H9 (cell line): Measurements from ENCODE around the gene THSD7A. TPM values are rescaled to one million over a fixed set of nuclear protein-coding genes. Genes with fewer than 3 reads are reported as not detected.

Experiments
- DNase-seq: peaks from one replicate; pipeline ENCODE4 v3.0.0-alpha.2; 2017
- H2AFZ ChIP-seq: one replicate; pipeline ENCODE4 v1.6.1; 2013; ENCODE audit warnings: mild to moderate bottlenecking, low read length, control low read depth, moderate library complexity
- H2AK5ac ChIP-seq: 2 replicates; pipeline ENCODE4 v1.6.1; 2013; ENCODE audit warnings: low read length, control low read depth, mixed read lengths; ENCODE audit not compliant: insufficient read length
- H2BK120ac ChIP-seq: one replicate; pipeline ENCODE4 v1.6.1; 2013; ENCODE audit warnings: low read depth, mild to moderate bottlenecking, low read length, control low read depth, inconsistent platforms; ENCODE audit not compliant: poor library complexity, severe bottlenecking
- H2BK12ac ChIP-seq: 2 replicates; pipeline ENCODE4 v1.6.1; 2013; ENCODE audit warnings: low read length, control low read depth, mixed read lengths, low read depth; ENCODE audit not compliant: insufficient read length
- H2BK15ac ChIP-seq: 2 replicates; pipeline ENCODE4 v1.6.1; 2013; ENCODE audit warnings: low read depth, low read length, control low read depth
- H2BK20ac ChIP-seq: one replicate; pipeline ENCODE4 v1.6.1; 2013; ENCODE audit warnings: low read depth, mild to moderate bottlenecking, low read length, control low read depth, inconsistent platforms; ENCODE audit not compliant: poor library complexity, severe bottlenecking
- H2BK5ac ChIP-seq: 2 replicates; pipeline ENCODE4 v1.6.1; 2013; ENCODE audit warnings: low read length, control low read depth, mixed read lengths; ENCODE audit not compliant: insufficient read length
- H3K14ac ChIP-seq: 2 replicates; pipeline ENCODE4 v1.6.1; 2013; ENCODE audit warnings: low read length, control low read depth; ENCODE audit not compliant: insufficient read depth
- H3K18ac ChIP-seq: 2 replicates; pipeline ENCODE4 v1.6.1; 2013; ENCODE audit warnings: low read depth, mild to moderate bottlenecking, mixed read lengths, low read length, control low read depth; ENCODE audit not compliant: insufficient read length
- H3K23ac ChIP-seq: 2 replicates; pipeline ENCODE4 v1.6.1; 2013; ENCODE audit warnings: low read length, control low read depth, mixed read lengths, low read depth; ENCODE audit not compliant: insufficient read length
- H3K23me2 ChIP-seq: 2 replicates; pipeline ENCODE4 v1.6.1; 2013; ENCODE audit warnings: low read depth, mild to moderate bottlenecking, mixed read lengths, low read length, control low read depth; ENCODE audit not compliant: insufficient read length, poor library complexity, severe bottlenecking
- H3K27ac ChIP-seq: 2 replicates; pipeline ENCODE4 v1.5.1; 2013; ENCODE audit warnings: low read length, control low read depth, mixed read lengths, low read depth; ENCODE audit not compliant: insufficient read length
- H3K27me3 ChIP-seq: 2 replicates; pipeline ENCODE4 v1.6.1; 2013; ENCODE audit warnings: low read length, control low read depth, inconsistent platforms; ENCODE audit not compliant: insufficient read depth
- H3K4ac ChIP-seq: 2 replicates; pipeline ENCODE4 v1.6.1; 2013; ENCODE audit warnings: low read depth, mild to moderate bottlenecking, control low read depth, inconsistent platforms, low read length, moderate library complexity
- H3K4me1 ChIP-seq: 2 replicates; pipeline ENCODE4 v1.6.1; 2013; ENCODE audit warnings: low read length, control low read depth, inconsistent platforms; ENCODE audit not compliant: insufficient read depth
- H3K4me2 ChIP-seq: 2 replicates; pipeline ENCODE4 v1.6.1; 2013; ENCODE audit warnings: low read length, control low read depth, mixed read lengths; ENCODE audit not compliant: insufficient read length, insufficient read depth
- H3K56ac ChIP-seq: 2 replicates; pipeline ENCODE4 v1.6.1; 2013; ENCODE audit warnings: low read depth, mild to moderate bottlenecking, mixed read lengths, low read length, control low read depth; ENCODE audit not compliant: insufficient read length
- H3K79me1 ChIP-seq: 2 replicates; pipeline ENCODE4 v1.6.1; 2013; ENCODE audit warnings: low read depth, mild to moderate bottlenecking, moderate library complexity, low read length, control low read depth, inconsistent platforms; ENCODE audit not compliant: insufficient read depth, poor library complexity, severe bottlenecking
- H3K79me2 ChIP-seq: 2 replicates; pipeline ENCODE4 v1.6.1; 2013; ENCODE audit warnings: low read length, control low read depth, inconsistent platforms; ENCODE audit not compliant: insufficient read depth
- H3K9ac ChIP-seq: 2 replicates; pipeline ENCODE4 v1.6.1; 2013; ENCODE audit warnings: low read length, control low read depth, mixed read lengths; ENCODE audit not compliant: insufficient read length; ENCODE audit errors: extremely low read depth
- H3K9me3 ChIP-seq: one replicate; pipeline ENCODE4 v1.6.1; 2013; ENCODE audit warnings: low read depth, low read length, inconsistent platforms; ENCODE audit not compliant: control insufficient read depth
- H3T11ph ChIP-seq: one replicate; pipeline ENCODE4 v1.6.1; 2013; ENCODE audit warnings: mild to moderate bottlenecking, low read length, control low read depth, inconsistent platforms
- H4K20me1 ChIP-seq: one replicate; pipeline ENCODE4 v1.6.1; 2013; ENCODE audit not compliant: control insufficient read depth, insufficient read length, insufficient read depth
- H4K5ac ChIP-seq: 2 replicates; pipeline ENCODE4 v1.6.1; 2013; ENCODE audit warnings: low read depth, mild to moderate bottlenecking, mixed read lengths, low read length, control low read depth; ENCODE audit not compliant: insufficient read length
- H4K8ac ChIP-seq: replicated peaks from 2 replicates; pipeline ENCODE4 v1.6.1; 2013; ENCODE audit warnings: low read length, control low read depth, mixed read lengths, low read depth; ENCODE audit not compliant: insufficient read length
- H4K91ac ChIP-seq: 2 replicates; pipeline ENCODE4 v1.6.1; 2013; ENCODE audit warnings: low read depth, mild to moderate bottlenecking, moderate library complexity, mixed read lengths, low read length, control low read depth; ENCODE audit not compliant: insufficient read length
- H3K27ac Mint-ChIP-seq, 3 experiments: 2 replicates in 2 of 3; 3 replicates in 1 of 3; pipeline ENCODE4 v1.8.0; 2020 to 2021; ENCODE audit warnings: mixed read lengths in 3 of 3, mild to moderate bottlenecking in 1 of 3, moderate library complexity in 1 of 3
- H3K27me3 Mint-ChIP-seq: 2 replicates; pipeline ENCODE4 v1.8.0; 2021; ENCODE audit warnings: low read depth, mild to moderate bottlenecking, moderate library complexity, mixed read lengths
- H3K36me3 Mint-ChIP-seq, 3 experiments: 2 replicates in 2 of 3; 3 replicates in 1 of 3; pipeline ENCODE4 v1.8.0; 2020 to 2021; ENCODE audit warnings: low read depth in 3 of 3, mixed read lengths in 3 of 3; ENCODE audit not compliant: insufficient read depth in 1 of 3
- H3K4me1 Mint-ChIP-seq, 2 experiments: 2 replicates each; pipeline ENCODE4 v1.8.0; 2020; ENCODE audit warnings: mixed read lengths in 2 of 2
- H3K4me3 Mint-ChIP-seq, 2 experiments: 2 replicates in 1 of 2; 3 replicates in 1 of 2; pipeline ENCODE4 v1.8.0; 2020 to 2021; ENCODE audit warnings: mild to moderate bottlenecking in 2 of 2, mixed read lengths in 2 of 2, moderate library complexity in 1 of 2
- H3K9me3 Mint-ChIP-seq, 2 experiments: 2 replicates in 1 of 2; 3 replicates in 1 of 2; pipeline ENCODE4 v1.8.0; 2020; ENCODE audit warnings: mild to moderate bottlenecking in 2 of 2, mixed read lengths in 2 of 2, moderate library complexity in 1 of 2
- CTCF ChIP-seq: fragments of 200-600 bp; sonication (generic); conservative IDR thresholded peaks from 3 replicates; pipeline ENCODE4 v1.8.0; 2021; ENCODE audit warnings: antibody characterized with exemption, mild to moderate bottlenecking
- WGBS: extraction: QIAGEN DNeasy Blood & Tissue Kit; methylation state at CpG from one replicate; pipeline ENCODE4 v1.1.7; 2013; ENCODE audit warnings: missing lambda C conversion rate, low lambda C conversion rate, mixed read lengths; ENCODE audit not compliant: insufficient read length; ENCODE audit errors: extremely low coverage; 5-methylcytosine and 5-hydroxymethylcytosine counted together
- total RNA-seq: library from RNA; stranded (reverse); gene quantifications from 2 replicates; pipeline ENCODE4 v1.2.1, GENCODE V29; 2021

Gene THSD7A
- total RNA-seq, 1 experiment from 2014 or later, result 0.42 TPM

- Histone ChIP-seq H3K9me3 (no peaks in the 10 kb centered on the region), H4K8ac (no peak overlapping the region), H2BK12ac (no peak overlapping the region), H3T11ph (no peak overlapping the region), H2BK120ac (no peak overlapping the region), H2BK5ac (no peak overlapping the region), H4K5ac (no peak overlapping the region), H4K91ac (no peak overlapping the region), H3K14ac (no peak overlapping the region), H3K18ac (no peak overlapping the region), H3K4me1 (no peaks in the 10 kb centered on the region), H3K4me2 (no peak overlapping the region), H3K27ac (no peak overlapping the region), H2AFZ (no peak overlapping the region), H2BK20ac (no peak overlapping the region), H3K79me1 (no peaks in the 10 kb centered on the region), H3K56ac (no peak overlapping the region), H2BK15ac (no peak overlapping the region), H3K4ac (no peak overlapping the region), H3K79me2 (no peaks in the 10 kb centered on the region), H3K27me3 (no peaks in the 10 kb centered on the region), H3K23me2 (no peaks in the 10 kb centered on the region), H3K9ac (no peak overlapping the region), H2AK5ac (no peak overlapping the region), H3K23ac (no peak overlapping the region), H4K20me1 (no peaks in the 10 kb centered on the region)
- WGBS, result no CpG with 5 or more reads among the region's 3 CpGs
- Mint-ChIP-seq H3K9me3 (no peaks in the 10 kb centered on the region; a peak in 1 of 5 replicates), H3K4me3 (no peak overlapping the region), H3K27ac (no peak overlapping the region), H3K27me3 (no peaks in the 10 kb centered on the region), H3K36me3 (no peaks in the 10 kb centered on the region; a peak in 2 of 7 replicates), H3K4me1 (no peaks in the 10 kb centered on the region)
- no peak for TF ChIP-seq CTCF
- DNase-seq, result no peak
Measured at GRCh38 chr7:11592699-11593098, 239.3 kb downstream of the THSD7A start.
